ENCODE data around the gene PEX14.

The PEX14 gene

GRCh38 chr1:10667861-10668761 is 193.4 kb downstream of the PEX14 start:
- no peak for DNase-seq (ENCODE audit: low read depth)

DNA sequence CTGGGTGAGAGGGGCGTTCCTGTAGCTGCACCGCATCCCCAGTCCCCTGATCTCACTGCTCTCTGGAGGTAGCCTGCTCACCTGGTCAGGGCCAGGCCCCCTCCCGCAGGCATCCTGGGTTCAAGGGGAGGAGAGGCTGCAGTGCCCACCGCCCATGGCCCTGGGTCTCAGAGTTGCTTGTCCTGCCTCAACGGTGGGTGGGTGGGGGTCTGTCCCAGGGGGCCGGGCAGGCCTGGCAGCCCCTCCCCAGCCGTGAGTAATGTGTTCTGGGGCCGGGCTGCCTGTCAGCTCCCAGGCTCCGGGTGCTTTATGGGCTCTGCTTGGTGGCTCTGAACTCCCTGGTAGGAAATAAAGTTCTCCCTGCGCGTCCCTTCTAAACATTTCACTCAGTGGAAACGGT is 194.8 kb downstream of the PEX14 start:
- DNase-seq (ENCODE audit: low read depth), result no peak

DNA sequence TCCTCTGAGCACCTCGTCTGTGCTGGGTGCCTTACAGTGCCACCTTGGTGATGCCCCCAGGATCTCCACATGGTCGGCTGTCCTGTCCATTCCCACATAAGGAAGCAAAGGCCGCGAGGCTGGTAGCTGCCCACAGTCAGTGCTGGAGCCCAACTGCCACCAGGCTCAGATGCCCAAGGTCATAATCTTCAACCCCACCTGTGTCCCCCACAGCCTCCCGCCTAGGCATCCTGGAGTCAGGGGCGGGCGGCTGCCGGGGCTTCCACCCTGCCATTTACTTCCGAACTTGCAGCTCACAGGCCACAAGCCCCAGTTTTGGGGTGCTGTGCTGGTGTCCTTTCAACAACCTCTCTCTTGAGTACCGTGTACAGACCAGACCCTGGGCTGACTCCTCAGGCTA is 195.4 kb downstream of the PEX14 start:
- no peak for DNase-seq (ENCODE audit: low read depth)

GRCh38 chr1:10671090-10671489 is 196.3 kb downstream of the PEX14 start:
- no peak for DNase-seq (ENCODE audit: low read depth)

DNA sequence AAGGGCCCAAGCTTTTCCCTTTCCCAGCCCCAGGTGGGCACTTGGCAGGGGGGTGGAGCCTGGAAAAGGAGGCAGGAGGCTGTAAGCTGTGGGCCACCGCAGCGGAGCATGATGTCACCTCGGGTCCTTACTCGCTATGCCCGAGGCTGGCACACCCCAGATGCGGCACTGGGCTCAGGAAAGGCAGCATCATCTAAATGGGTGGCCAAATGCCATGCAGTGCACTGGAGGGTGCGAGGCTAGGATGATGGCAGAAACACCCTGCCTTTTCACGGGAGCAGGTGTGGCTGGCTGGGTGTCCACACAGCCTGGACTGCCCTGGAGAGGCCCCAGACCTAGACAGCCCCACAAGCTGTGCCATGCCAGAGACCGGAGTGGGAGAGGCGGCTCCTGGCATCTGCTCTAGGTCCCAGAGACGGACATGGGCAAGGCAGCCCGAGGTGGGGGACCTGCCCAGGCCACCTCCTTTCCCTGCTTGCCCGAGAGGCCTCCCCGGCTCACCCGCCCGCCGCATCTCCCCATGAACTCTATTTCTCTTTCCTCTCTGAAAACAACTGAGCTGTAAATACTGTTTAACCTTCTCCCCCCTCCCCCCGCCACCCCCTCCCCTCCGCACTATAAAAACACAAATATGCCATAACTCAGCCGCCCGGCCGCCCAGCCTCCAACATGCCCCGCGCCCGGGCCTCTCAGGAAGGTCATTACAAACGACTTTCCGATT is 197.0 kb downstream of the PEX14 start:
- DNase-seq (ENCODE audit: low read depth), result no peak

DNA sequence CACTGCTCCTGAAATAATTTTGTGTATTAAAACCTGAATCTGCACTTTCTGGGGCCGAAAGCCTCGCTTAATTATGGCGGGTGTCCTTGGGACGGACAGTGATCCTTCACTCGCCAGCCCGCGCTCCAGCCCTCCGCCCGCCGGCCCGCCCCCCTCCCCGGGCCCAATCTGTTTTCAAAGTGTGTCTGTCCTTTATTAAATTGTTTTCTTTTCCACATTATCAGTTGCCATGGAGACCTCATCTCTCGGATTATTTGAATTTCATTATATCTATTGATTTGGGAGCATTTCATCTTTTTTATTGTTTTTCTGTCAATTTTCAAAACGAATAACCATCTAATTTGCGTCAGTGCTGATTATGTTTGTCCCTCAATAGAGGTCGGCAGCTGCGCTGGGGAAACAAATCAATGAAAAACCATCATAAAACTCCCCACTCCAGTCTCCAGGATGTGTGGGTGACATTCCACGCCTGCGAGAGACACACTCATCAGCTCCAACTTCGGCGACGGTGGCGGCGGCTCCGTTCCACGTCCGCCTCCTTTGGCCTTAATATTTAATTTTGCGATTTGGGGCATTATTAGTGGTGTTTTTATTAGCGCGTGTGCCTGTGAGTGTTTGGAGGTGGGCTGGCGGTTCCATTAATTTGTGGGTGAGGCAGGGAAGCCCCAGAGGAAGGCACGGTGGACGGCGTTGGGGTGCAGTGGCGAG is 197.7 kb downstream of the PEX14 start:
- DNase-seq (ENCODE audit: low read depth), result no peak

GRCh38 chr1:10673109-10673711 is 198.5 kb downstream of the PEX14 start:
- DNase-seq (ENCODE audit: low read depth), result no peak

- no peak for DNase-seq (ENCODE audit: low read depth)
Observed at GRCh38 chr1:10674222-10674621, 199.5 kb downstream of the PEX14 start.

GRCh38 chr1:10674700-10675609 is 200.2 kb downstream of the PEX14 start:
- no peak for DNase-seq (ENCODE audit: low read depth)

GRCh38 chr1:10675813-10676212 is 201.1 kb downstream of the PEX14 start:
- DNase-seq (ENCODE audit: low read depth), result no peak

DNA sequence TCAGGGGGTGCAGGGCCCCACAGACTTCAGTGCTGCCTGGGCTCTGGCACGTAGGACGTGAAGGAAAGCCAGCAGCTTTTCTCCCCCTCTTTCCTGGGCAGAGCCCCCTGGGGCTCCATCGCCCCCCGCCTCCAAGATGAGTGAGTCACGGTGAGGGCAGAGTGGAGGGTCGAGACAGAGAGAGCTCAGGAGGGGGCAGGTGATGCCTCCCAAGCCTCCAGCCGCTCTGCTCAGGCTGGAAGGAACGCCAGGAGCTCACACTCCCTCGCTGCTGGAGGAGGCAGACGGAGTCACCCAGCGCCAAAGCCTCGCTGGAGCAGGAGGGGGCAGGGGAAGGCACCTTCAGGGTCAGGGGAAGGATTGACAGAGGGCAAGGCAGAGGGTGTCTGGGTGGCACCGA is 202.2 kb downstream of the PEX14 start:
- no peak for DNase-seq (ENCODE audit: low read depth)

GRCh38 chr1:10677491-10678391 is 203.0 kb downstream of the PEX14 start:
- DNase-seq (ENCODE audit: low read depth), result peak; percentile 4

- DNase-seq (ENCODE audit: low read depth), result no peak
Observed at GRCh38 chr1:10678402-10678801, 203.7 kb downstream of the PEX14 start.

DNA sequence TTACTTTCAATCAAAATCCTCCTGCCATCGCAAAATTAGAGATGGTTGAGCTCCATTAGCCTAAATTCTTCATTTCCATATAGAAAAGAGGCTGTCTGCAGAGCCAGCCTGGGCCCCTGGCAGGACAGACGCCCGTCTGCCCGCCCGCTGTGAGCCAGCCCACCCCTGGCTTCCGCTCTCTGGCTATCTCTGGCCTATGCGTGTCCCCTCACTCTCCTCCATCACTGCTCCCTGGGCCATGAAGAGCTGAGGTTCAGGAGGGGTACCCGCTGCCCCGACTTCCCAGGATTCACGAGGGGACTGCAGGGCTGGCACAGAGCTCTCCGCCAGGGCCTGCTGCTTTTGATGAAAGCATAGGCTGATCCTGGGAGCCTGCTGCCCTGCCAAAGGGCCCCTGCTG is 204.1 kb downstream of the PEX14 start:
- no peak for DNase-seq (ENCODE audit: low read depth)

GRCh38 chr1:10679496-10680220 is 204.9 kb downstream of the PEX14 start:
- DNase-seq (ENCODE audit: low read depth), result peak; percentile 72

All from EH (cell line).